ENCODE measurements around the gene DLAT.
"Not testable (repeated sequence)": the region's sequence is repeated elsewhere in the genome, so short reads cannot be mapped to it uniquely, and the experiment has no call there.

Gene DLAT

DNA sequence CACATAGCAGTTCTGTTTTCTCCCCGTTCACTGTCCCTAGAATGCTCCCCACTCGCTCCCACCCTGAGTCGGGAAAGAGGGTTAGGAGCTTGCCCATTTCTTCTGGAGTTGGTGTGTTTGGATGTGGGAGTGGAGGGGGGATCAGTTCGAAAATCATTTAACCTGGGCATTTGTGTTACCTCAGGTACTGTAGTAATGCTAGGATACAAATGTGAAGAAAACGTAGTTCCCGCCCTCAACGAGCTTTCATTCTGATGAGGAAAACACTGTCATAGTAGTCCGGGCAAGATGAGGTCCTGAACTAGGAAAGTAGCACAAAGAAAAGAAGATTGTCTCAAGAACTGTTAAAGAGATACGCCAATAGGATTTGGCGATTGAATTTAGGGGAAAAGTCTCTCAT, 62.0 kb downstream of the DLAT start (continued):
- TF ChIP-seq, protein P1, sequence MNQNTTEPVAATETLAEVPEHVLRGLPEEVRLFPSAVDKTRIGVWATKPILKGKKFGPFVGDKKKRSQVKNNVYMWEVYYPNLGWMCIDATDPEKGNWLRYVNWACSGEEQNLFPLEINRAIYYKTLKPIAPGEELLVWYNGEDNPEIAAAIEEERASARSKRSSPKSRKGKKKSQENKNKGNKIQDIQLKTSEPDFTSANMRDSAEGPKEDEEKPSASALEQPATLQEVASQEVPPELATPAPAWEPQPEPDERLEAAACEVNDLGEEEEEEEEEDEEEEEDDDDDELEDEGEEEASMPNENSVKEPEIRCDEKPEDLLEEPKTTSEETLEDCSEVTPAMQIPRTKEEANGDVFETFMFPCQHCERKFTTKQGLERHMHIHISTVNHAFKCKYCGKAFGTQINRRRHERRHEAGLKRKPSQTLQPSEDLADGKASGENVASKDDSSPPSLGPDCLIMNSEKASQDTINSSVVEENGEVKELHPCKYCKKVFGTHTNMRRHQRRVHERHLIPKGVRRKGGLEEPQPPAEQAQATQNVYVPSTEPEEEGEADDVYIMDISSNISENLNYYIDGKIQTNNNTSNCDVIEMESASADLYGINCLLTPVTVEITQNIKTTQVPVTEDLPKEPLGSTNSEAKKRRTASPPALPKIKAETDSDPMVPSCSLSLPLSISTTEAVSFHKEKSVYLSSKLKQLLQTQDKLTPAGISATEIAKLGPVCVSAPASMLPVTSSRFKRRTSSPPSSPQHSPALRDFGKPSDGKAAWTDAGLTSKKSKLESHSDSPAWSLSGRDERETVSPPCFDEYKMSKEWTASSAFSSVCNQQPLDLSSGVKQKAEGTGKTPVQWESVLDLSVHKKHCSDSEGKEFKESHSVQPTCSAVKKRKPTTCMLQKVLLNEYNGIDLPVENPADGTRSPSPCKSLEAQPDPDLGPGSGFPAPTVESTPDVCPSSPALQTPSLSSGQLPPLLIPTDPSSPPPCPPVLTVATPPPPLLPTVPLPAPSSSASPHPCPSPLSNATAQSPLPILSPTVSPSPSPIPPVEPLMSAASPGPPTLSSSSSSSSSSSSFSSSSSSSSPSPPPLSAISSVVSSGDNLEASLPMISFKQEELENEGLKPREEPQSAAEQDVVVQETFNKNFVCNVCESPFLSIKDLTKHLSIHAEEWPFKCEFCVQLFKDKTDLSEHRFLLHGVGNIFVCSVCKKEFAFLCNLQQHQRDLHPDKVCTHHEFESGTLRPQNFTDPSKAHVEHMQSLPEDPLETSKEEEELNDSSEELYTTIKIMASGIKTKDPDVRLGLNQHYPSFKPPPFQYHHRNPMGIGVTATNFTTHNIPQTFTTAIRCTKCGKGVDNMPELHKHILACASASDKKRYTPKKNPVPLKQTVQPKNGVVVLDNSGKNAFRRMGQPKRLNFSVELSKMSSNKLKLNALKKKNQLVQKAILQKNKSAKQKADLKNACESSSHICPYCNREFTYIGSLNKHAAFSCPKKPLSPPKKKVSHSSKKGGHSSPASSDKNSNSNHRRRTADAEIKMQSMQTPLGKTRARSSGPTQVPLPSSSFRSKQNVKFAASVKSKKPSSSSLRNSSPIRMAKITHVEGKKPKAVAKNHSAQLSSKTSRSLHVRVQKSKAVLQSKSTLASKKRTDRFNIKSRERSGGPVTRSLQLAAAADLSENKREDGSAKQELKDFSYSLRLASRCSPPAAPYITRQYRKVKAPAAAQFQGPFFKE (tag by site-specific recombination; IDR thresholded peaks at IDR 0.05; ENCODE audit: borderline replicate concordance) = no peak
- no peak for TF ChIP-seq RBAK (tag by site-specific recombination; IDR thresholded peaks at IDR 0.05)

DNA sequence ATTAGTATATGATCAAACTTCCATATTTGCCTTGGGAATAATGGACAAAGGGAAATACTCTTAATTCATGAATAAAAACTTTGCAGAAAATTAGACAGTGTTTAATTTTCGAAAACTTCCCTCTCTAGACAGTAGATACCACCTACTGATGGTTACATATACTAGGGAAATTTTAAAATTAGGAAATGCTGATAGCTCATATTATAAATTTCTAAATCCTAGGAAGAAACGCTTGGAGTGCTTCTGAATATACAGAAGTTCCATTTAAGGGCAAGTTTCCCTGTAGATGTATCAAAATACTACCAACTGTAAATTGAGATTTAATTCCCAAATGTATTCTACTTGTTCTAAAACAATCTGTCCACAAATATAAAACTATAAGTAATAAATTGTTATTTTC, 70.1 kb downstream of the DLAT start:
- H3K27ac ChIP-seq (ENCODE audit: extremely low read depth, low read depth, low read length); H3K4me1 ChIP-seq (ENCODE audit: control insufficient read depth, insufficient read depth, low read length); H3K4me3 ChIP-seq (ENCODE audit: low read depth, low read length); CTCF ChIA-PET; H3K9me3 ChIP-seq (ENCODE audit: control insufficient read depth, insufficient read depth, low read depth, low read length): not testable (repeated sequence)
- POLR2A ChIA-PET = interaction anchor here (0.6 to 1.5 kb wide), 2 partner anchors 9 to 39 kb away, joined by 3 to 7 read pairs; partner anchors contain the start of genes SDHD and TIMM8B
- H3K36me3 ChIP-seq (ENCODE audit: control insufficient read depth in 2 of 2, insufficient read depth in 1 of 2, low read length in 2 of 2) = peaks cover 17 to 68% of the 10 kb centered on the region in 2 experiments; a peak in 2 of 3 replicates

DNA sequence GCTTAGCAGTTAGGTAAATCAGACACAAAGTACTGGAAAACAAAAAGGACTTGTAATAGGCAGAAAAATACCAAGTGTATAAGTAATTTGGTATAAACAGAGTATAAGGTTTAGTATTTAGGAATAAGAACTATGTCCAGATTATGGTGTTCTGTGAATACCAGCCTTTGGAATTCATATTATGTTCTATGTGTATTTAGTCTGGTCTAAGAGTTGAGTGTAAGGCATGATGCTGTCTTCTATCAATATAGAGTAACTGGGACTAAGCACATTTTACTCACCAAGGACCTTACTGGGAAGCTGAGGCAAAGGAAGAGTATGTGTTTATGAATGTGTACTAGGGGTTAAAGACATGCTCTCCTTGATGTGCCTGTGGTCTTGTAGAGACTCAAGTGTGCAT, 71.0 kb downstream of the DLAT start:
- CTCF ChIA-PET = interaction anchor here (0.7 kb wide), 1 partner anchor 17 kb away, joined by 5 read pairs; no protein-coding TSS in a partner anchor

DNA sequence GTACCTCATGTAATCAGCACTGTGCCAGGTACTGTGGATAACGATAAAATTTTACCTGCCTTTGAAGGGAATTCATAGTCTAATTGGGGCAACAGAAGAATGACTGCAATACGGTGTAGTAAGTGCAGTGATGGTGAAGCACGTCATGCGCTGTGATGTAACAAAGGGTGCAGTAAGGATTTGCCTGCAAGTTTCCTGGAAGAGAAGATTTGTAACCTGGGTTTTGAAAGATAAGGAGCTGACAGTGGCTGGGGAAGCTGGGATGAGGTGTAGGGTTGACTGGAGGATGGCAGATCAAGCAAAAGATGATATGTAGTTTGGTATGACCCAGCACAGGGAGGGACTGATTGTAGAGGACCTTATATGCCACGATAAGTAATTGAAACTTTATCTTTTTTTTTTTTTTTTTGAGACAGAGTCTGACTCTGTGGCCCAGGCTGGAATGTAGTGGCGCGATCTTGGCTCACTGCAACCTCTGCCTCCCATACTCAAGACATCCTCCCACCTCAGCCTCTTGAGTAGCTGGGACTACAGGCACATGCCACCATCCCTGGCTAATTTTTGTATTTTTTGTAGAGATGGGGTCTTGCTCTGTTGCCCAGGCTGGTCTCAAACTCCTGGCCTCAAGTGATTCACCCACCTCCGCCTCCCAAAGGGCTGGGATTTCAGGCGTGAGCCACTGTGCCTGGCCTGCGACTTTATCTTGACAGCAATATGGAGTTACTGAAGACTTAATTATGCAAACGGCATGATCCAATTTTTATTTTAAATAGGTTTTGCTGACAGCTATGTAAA, 72.7 kb downstream of the DLAT start:
- no peak overlapping the region for H3K27ac ChIP-seq (ENCODE audit: extremely low read depth, low read depth, low read length)
- CTCF ChIA-PET = interaction anchor here (0.5 to 7.4 kb wide), 5 partner anchors 8 to 182 kb away, joined by 3 to 36 read pairs (median 4); no protein-coding TSS in a partner anchor
- peaks cover 0 to 41% of the 10 kb centered on the region in 2 experiments; a peak in 2 of 3 replicates for H3K36me3 ChIP-seq (ENCODE audit: control insufficient read depth in 2 of 2, insufficient read depth in 1 of 2, low read length in 2 of 2)
- H3K9me3 ChIP-seq (ENCODE audit: control insufficient read depth, insufficient read depth, low read depth, low read length) = no peaks in the 10 kb centered on the region
- POLR2A ChIA-PET = no interaction called here
- no peak overlapping the region for H3K4me3 ChIP-seq (ENCODE audit: low read depth, low read length)
- no peaks in the 10 kb centered on the region for H3K4me1 ChIP-seq (ENCODE audit: control insufficient read depth, insufficient read depth, low read length)
- TF ChIP-seq ZNF121 (tag by site-specific recombination; IDR thresholded peaks at IDR 0.05) (0 out of 2 replicates have a peak, but pooled peaks have one; percentile 24), IKZF3 (tag by site-specific recombination; IDR thresholded peaks at IDR 0.05) (no peak)

More for the DNA sequence above, 71.0 kb downstream of the DLAT start:
- Histone ChIP-seq H3K27ac (ENCODE audit: extremely low read depth, low read depth, low read length) (no peak overlapping the region), H3K9me3 (ENCODE audit: control insufficient read depth, insufficient read depth, low read depth, low read length) (no peaks in the 10 kb centered on the region), H3K36me3 (ENCODE audit: control insufficient read depth in 2 of 2, insufficient read depth in 1 of 2, low read length in 2 of 2) (peaks cover 11 to 59% of the 10 kb centered on the region in 2 experiments; a peak in 2 of 3 replicates), H3K4me1 (ENCODE audit: control insufficient read depth, insufficient read depth, low read length) (no peaks in the 10 kb centered on the region), H3K4me3 (ENCODE audit: low read depth, low read length) (no peak overlapping the region)
- TF ChIP-seq GFI1B (tag by site-specific recombination; IDR thresholded peaks at IDR 0.05) (no peak), ZNF16 (tag by site-specific recombination; IDR thresholded peaks at IDR 0.05; ENCODE audit: low read depth) (no peak), ZBTB17 (tag by site-specific recombination; IDR thresholded peaks at IDR 0.05) (no peak), ZNF121 (tag by site-specific recombination; IDR thresholded peaks at IDR 0.05) (no peak), ZNF777 (tag by site-specific recombination; IDR thresholded peaks at IDR 0.05; ENCODE audit: borderline replicate concordance) (no peak), ZNF585B (tag by site-specific recombination; IDR thresholded peaks at IDR 0.05) (no peak), TRIM28 (IDR thresholded peaks at IDR 0.05; ENCODE audit: borderline replicate concordance, low read length) (no peak)
- TF ChIP-seq, protein P2, sequence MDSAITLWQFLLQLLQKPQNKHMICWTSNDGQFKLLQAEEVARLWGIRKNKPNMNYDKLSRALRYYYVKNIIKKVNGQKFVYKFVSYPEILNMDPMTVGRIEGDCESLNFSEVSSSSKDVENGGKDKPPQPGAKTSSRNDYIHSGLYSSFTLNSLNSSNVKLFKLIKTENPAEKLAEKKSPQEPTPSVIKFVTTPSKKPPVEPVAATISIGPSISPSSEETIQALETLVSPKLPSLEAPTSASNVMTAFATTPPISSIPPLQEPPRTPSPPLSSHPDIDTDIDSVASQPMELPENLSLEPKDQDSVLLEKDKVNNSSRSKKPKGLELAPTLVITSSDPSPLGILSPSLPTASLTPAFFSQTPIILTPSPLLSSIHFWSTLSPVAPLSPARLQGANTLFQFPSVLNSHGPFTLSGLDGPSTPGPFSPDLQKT (IDR thresholded peaks at IDR 0.05; ENCODE audit: borderline replicate concordance, low read depth, low read length) = no peak
- TF ChIP-seq, protein P3, sequence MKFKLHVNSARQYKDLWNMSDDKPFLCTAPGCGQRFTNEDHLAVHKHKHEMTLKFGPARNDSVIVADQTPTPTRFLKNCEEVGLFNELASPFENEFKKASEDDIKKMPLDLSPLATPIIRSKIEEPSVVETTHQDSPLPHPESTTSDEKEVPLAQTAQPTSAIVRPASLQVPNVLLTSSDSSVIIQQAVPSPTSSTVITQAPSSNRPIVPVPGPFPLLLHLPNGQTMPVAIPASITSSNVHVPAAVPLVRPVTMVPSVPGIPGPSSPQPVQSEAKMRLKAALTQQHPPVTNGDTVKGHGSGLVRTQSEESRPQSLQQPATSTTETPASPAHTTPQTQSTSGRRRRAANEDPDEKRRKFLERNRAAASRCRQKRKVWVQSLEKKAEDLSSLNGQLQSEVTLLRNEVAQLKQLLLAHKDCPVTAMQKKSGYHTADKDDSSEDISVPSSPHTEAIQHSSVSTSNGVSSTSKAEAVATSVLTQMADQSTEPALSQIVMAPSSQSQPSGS (tag by site-specific recombination; IDR thresholded peaks at IDR 0.05; ENCODE audit: low read depth) = no peak
- POLR2A ChIA-PET = interaction anchor here (1.0 to 1.5 kb wide), 2 partner anchors 9 to 10 kb away, joined by 4 to 7 read pairs; partner anchors contain the start of genes SDHD and TIMM8B

Measured in HEK293 (cell line).